Nephron progenitor cell (in vitro differentiated cells): Measurements from ENCODE around the gene TEKT5.
"Not testable (repeated sequence)": the region's sequence is repeated elsewhere in the genome, so short reads cannot be mapped to it uniquely, and the experiment has no call there.

Experiments
- DNase-seq: peaks from one replicate; pipeline ENCODE4 v3.0.0; 2021
- H3K27ac Mint-ChIP-seq: 2 replicates; pipeline ENCODE4 v1.8.0; 2021; ENCODE audit warnings: mild to moderate bottlenecking, moderate library complexity, mixed read lengths
- H3K27me3 Mint-ChIP-seq: 2 replicates; pipeline ENCODE4 v1.8.0; 2021; ENCODE audit warnings: mild to moderate bottlenecking, low read depth, mixed read lengths; ENCODE audit not compliant: poor library complexity
- H3K36me3 Mint-ChIP-seq: 2 replicates; pipeline ENCODE4 v1.8.0; 2021; ENCODE audit warnings: low read depth, mixed read lengths
- H3K4me1 Mint-ChIP-seq: 2 replicates; pipeline ENCODE4 v1.8.0; 2021; ENCODE audit warnings: mixed read lengths
- H3K4me3 Mint-ChIP-seq: 2 replicates; pipeline ENCODE4 v1.8.0; 2021; ENCODE audit warnings: mild to moderate bottlenecking, moderate library complexity, mixed read lengths
- H3K9me3 Mint-ChIP-seq: 2 replicates; pipeline ENCODE4 v1.8.0; 2021; ENCODE audit warnings: mild to moderate bottlenecking, moderate library complexity, mixed read lengths
- CTCF ChIP-seq: fragments of 200-600 bp; sonication (generic); IDR thresholded peaks from 2 replicates; pipeline ENCODE4 v1.5.0; 2021; ENCODE audit warnings: antibody characterized with exemption

TEKT5 gene

GRCh38 chr16:10681310-10682308, 13.1 kb downstream of the TEKT5 start:
- Mint-ChIP-seq H3K4me1 (peaks cover 39% of the 10 kb centered on the region), H3K27ac (no peak overlapping the region), H3K36me3 (no peaks in the 10 kb centered on the region), H3K27me3 (peaks cover 9% of the 10 kb centered on the region), H3K4me3 (no peak overlapping the region), H3K9me3 (peaks cover 5% of the 10 kb centered on the region)
- no peak for DNase-seq
- TF ChIP-seq CTCF = no peak

DNA sequence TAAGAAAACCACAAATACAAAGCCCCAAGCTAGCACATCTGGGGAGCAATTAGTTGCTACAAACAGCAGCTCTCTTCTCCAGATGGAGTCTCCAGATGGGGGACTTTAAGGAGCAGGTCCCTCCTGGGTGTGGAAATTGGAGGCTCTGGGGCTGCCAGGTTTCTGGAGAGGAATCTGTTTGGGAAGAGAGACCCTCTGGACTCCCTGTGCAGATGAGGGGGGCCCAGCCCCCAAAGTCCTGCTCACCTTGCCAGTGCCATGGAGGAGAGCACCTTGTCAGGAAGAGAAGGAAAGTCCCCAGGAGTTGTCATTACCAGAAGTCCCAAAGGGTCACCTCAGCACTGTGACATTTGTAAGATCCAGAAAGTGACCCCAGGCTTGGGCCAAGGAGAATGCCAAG, 14.8 kb downstream of the TEKT5 start:
- DNase-seq = no peak
- H3K9me3 Mint-ChIP-seq = peaks cover 6% of the 10 kb centered on the region
- peaks cover 35% of the 10 kb centered on the region for H3K4me1 Mint-ChIP-seq
- H3K27ac Mint-ChIP-seq = no peak overlapping the region
- no peaks in the 10 kb centered on the region for H3K36me3 Mint-ChIP-seq
- H3K27me3 Mint-ChIP-seq = peaks cover 17% of the 10 kb centered on the region
- no peak overlapping the region for H3K4me3 Mint-ChIP-seq
- no peak for TF ChIP-seq CTCF

- H3K4me3 Mint-ChIP-seq, H3K9me3 Mint-ChIP-seq: not testable (repeated sequence)
- peaks cover 17% of the 10 kb centered on the region for H3K27me3 Mint-ChIP-seq
These were observed 15.3 kb downstream of the TEKT5 start for GRCh38 chr16:10679441-10679840.

GRCh38 chr16:10678655-10679054, 16.1 kb downstream of the TEKT5 start:
- no peak for DNase-seq
- Mint-ChIP-seq H3K27ac (no peak overlapping the region), H3K4me1 (peaks cover 25% of the 10 kb centered on the region), H3K36me3 (no peaks in the 10 kb centered on the region), H3K4me3 (peak overlapping the region; percentile 9), H3K27me3 (peaks cover 24% of the 10 kb centered on the region), H3K9me3 (peaks cover 6% of the 10 kb centered on the region)
- no peak for TF ChIP-seq CTCF

More at GRCh38 chr16:10679441-10679840, 15.3 kb downstream of the TEKT5 start:
- H3K4me1 Mint-ChIP-seq = peaks cover 33% of the 10 kb centered on the region
- not testable (repeated sequence) for DNase-seq, H3K27ac Mint-ChIP-seq, H3K36me3 Mint-ChIP-seq

DNA sequence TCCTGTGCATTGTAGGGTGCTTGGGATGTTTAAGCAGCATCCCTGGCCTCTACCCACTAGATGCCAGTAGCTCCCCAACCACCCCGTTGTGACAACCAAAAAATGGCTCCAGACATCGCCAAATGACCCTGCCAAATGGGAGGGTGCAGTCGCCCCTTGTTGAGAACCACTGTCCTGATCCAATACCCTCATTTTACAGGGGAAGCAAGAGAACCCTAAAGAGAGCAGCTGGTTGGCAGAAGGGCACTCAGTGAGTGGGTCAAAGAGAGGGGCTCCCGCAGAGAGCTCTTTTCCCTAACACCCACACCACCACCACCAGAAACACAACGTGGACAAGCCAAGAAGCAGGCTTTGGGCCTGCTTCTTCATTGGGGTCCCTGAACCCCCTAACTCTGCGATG, 18.4 kb downstream of the TEKT5 start:
- DNase-seq = no peak
- peaks cover 33% of the 10 kb centered on the region for H3K4me1 Mint-ChIP-seq
- peaks cover 7% of the 10 kb centered on the region for H3K9me3 Mint-ChIP-seq
- H3K27me3 Mint-ChIP-seq = peaks cover 28% of the 10 kb centered on the region
- H3K27ac Mint-ChIP-seq = no peak overlapping the region
- no peaks in the 10 kb centered on the region for H3K36me3 Mint-ChIP-seq
- no peak overlapping the region for H3K4me3 Mint-ChIP-seq
- TF ChIP-seq CTCF = no peak

- H3K27ac Mint-ChIP-seq = no peak overlapping the region
- H3K36me3 Mint-ChIP-seq = no peaks in the 10 kb centered on the region
- no peak overlapping the region for H3K4me3 Mint-ChIP-seq
- TF ChIP-seq CTCF = no peak
- H3K4me1 Mint-ChIP-seq = peaks cover 33% of the 10 kb centered on the region
- peaks cover 28% of the 10 kb centered on the region for H3K27me3 Mint-ChIP-seq
- DNase-seq = no peak
- H3K9me3 Mint-ChIP-seq = peaks cover 11% of the 10 kb centered on the region
These were observed 18.9 kb downstream of the TEKT5 start for GRCh38 chr16:10675861-10676260.
